D341Med (cell line): ENCODE results near the gene MEN1.
"Not testable (repeated sequence)": the region's sequence is repeated elsewhere in the genome, so short reads cannot be mapped to it uniquely, and the experiment has no call there.

ENCODE experiments used
- DNase-seq: peaks from one replicate; pipeline ENCODE4 v3.0.0; 2012; ENCODE audit warnings: low spot score

The MEN1 gene

DNA sequence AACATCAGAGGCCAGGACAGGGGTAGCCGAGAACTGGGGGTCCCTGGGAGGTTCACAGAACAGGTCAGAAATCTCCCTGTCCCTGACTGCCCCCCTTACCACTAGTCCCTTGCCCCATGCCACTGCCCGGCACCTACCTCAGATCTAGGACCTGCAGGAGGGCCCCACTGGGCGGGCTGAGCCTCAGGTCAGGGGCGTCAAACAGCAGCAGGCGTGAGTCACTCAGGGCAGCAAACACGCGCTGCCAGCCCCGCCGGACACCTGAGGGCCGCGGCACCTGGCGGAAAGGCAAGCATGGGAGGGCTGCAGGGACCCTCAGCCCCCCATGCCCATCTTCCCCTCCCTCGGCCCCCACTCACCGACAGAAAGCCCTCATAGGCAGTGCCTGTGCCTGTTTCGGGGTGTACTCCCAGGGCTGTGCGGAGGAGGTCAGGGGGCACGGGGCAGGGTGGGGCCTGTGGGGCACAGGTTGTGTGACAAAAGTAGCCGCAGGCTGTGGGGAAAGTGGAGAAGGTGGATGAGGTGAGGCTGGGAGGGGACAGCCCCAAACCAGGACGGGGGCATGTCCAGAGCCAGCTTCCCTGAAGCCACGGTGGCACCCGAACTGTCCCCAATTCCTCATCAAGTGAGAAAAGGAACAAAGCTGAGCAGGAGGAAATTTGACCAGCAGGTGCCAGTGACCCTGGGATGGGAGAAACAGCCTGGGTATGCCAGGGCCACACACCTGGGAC, 22.3 kb upstream of the MEN1 start:
- no peak for DNase-seq

DNA sequence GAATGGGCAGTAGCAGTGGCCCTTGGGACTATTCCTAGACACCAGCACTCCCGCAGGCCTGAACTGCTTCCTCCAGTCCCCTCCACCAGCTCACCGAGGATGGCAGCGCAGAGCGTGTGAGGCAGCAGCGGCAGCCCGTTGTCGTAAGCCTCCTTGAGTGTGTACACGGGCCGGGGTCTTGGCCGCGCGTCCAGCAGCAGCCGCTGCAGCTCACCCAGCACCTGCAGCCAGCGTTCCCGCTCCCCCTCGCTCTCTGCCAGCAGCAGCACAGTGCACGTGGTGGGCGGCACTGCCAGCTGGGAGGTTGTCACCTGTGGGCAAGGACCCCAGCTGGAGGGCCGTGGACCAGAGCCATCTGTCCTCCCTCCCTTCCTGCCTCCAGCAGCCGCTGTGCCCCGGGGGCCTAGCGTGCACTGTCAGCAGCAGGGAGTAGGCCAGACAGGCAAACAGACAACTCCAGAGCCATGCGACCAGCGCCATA, 21.1 kb upstream of the MEN1 start:
- DNase-seq, result no peak

DNA sequence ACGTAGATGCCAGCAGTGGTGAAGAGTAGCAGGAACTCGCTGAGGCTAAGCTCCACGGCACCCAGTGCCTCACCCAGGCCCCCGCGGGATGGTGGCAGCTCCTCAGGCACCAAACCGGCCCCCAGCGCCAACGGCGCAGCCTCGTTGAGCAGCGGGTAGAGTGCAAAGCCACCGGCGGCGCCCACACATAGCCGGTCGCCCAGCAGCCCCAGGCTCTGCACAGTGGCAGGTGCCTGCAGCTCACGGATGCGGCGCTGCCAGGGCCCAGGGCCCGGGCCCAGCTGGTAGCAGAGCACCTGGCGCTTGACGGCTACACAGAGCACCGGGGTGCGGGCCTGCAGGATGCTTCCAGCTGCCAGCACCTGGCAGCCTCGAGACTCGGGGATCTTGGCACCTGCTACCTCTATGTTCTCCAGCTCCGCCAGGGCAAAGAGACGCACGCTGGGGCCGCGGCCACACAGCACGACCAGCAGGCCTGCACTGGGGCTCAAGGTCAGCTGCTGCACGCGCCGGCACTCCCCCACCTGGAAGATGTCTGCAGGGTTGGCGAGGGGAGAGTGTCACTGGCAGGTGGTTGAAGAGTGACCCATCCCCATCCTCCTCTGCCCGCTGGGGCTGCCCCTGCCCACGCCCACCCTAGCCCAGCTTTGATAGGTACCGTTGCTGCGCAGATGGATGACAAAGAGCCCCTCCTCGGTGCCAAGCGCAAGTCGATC, 19.3 kb upstream of the MEN1 start:
- DNase-seq, result no peak

DNA sequence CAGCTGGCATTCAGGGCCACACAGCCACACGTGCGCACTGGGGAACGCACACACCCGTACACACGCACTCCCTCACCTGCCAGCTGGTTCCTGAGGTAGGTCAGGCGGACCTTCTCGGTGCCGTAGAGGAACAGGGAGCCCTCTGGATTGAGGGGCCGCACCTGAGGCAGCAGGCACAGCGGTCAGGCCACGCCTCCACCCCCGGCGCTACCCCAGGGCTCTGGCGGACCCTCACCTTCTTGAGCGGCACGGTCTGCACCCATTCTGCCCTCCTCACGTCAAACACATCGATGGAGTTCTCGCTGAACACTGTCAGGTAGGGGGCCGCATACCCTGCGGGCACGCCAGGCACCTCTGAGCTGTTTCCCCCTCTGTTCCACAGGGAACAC, 17.1 kb upstream of the MEN1 start:
- DNase-seq, result no peak

DNA sequence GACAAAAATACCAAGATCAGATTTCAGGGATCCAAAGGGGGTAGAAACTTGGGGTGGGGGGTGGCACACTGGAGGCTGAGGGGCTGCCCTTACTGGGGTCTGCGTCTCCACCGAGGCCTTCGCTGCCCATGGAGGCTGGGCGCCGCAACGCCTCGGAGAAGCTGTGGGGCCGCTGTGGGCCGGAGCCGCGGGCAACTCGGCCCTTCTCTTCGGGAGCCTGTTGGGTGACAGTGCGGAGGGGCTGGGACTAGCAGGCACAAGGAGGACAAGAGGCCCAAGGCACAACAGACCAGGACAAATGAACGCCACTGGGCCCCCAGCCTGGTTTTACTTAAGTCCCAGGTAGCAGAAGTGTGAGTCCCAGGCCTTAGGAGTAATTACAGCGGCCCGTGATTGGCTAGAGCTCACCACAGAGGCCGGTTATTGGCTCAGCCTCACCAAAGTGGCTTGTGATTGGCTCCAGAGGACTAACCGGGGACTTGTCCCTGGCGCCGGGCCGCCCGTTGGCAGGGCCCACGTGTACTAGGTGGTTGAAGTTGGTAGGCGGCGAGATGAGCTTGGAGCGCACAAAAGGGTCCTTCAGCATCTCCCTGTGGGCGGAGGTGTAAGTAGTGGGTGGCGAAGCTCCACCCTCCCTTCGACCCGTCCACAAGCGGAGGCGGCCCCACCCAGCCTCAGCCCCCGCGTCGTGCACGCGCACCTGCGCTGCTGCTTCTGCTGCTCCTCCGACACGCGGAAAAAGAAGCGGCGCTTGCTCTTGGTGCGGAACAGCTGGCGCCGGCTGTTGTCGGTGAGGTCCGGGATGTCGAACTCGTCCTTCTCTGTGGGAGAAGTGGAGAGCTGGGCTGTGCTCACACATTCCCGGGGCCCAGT, 16.5 kb upstream of the MEN1 start:
- DNase-seq, result no peak

DNA sequence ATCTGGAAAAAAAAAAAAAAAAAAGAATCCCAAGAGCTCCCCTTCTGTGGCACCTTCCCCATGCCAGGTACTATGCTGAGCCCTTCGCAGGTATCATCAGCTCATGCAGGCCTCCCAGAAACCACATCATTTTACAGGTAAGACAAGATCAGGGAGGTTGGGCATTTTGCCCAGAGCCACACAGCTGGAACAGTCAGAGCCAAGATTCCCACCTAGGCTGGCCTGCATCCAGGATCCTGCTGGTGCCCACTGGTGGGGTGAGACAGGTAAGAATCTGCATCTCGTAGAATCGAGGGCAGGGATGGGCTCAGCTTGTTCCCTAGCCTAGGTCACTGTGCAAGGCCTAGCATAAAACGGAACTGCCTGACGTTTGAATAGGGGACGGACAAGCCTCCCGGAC, 15.7 kb upstream of the MEN1 start:
- DNase-seq, result no peak

DNA sequence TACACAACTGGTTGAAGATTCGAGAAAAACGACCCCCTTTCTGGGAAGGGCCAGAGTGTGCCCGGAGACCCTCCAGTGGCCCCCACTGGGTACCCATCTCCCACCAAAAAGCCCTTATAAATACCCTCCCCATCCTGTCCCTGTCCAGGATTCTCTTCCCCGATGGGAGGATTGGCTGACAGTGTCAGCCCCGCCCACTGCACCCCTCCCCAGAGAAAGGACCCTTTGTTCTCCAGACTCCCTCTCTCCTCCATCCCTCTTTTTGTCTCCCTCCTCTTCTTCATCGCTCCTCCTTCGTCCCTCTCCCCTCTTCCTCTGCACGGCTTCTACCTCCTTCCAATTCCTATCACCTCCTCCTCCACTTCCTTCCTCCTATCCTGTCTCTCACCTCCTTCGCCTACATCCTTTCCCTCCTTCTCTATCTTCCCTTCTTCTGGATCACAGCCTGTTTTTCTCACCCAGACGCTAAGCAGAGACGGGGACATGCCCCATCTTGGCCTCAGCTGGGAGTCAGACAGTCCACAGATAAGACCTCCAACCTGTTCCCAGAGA, 13.3 kb upstream of the MEN1 start:
- DNase-seq, result no peak

DNA sequence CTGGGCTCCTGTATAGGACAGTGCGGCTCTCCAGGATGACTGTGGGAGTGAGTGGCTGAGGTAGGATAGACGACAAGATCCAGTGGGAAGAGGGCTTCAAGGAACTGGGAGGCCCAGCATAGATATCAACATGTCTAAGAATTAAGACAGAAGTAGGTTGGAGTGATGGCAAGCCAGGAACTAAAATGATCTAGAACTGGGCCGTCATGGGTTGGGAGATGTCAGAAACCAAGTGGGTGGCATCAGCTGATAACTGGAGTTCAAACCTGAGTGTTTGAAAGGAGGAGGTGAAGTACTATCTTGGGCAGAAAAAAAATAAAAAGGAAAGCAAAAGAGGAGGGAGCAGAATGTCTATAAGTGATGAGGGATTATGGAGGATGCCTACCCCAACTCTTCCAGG, 7.1 kb upstream of the MEN1 start:
- DNase-seq, result no peak

DNA sequence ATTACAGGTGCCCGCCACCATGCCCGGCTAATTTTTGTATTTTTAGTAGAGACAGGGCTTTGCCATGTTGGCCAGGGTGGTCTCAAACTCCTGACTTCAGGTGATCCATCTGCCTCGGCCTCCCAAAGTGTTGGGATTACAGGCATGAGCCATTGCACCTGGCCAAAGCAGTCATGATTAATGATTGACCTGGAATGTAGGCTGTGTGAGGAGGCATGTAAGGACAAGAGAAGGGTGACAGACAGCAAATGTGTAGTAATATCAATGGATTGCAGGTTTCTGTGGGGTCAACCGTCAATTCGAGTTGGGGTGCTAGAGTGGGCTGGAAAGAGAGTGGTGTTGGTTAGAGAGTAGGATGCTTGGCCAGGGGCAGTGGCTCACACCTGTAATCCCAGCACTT, 5.1 kb upstream of the MEN1 start:
- DNase-seq, result not testable (repeated sequence)

DNA sequence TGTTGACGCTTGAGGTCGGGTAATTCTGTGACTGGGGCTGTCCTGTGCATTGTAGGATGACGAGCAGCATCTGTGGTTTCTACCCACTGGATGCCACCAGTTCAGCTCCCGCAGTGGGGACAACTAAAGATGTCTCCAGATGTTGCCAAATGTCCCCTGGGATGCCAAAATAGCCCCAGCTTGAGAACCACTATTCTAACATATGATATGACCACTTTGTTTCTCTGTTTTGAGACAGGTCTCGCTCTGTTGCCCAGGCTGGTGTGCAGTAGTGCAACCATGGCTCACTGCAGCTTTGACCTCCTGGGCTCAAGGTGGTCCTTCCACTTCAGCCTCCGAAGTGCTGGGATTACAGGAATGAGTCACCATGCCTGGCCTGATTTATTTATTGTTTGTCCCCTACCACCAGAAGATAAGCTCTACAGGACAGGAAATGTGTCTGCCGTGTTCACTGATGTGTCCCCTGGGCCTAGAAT, 4.4 kb upstream of the MEN1 start:
- DNase-seq, result no peak

DNA sequence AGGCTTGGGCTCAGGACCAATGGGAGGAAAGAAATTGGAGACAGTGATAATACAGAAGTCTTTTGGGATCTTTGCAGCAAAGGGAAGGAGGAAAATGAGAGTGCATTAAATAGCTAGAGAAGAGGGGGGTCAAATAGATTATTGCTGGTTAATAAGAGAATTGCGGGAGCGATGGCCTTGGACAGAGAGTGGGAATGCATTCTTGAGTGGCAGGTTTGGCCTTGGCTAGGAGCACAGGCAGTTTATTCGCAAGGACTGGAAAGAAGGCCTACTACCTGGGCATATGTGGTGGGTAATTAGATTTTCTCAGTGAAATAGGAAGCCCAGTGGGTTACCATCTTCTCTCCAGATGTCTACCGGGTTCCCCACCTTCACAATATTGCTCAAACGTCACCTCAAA, 3.5 kb upstream of the MEN1 start:
- no peak for DNase-seq

DNA sequence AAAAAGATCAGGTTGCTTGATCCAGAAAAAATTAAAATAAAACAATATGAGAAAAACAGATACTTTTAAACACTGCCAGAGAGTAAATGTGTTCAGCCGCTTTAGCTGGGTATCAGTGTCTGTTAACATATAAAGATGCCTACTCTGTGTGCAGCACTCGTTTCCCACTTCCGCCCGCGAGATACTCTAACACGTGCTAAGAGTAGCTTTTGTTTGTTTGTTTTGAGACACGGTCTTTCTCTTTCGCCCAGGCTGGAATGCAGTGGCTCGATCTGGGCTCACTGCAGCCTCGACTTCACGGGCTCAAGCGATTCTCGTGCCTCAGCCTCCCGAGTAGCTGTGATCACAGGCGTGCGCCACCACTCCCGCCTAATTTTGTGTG, 531 bp upstream of the MEN1 start:
- no peak for DNase-seq

DNA sequence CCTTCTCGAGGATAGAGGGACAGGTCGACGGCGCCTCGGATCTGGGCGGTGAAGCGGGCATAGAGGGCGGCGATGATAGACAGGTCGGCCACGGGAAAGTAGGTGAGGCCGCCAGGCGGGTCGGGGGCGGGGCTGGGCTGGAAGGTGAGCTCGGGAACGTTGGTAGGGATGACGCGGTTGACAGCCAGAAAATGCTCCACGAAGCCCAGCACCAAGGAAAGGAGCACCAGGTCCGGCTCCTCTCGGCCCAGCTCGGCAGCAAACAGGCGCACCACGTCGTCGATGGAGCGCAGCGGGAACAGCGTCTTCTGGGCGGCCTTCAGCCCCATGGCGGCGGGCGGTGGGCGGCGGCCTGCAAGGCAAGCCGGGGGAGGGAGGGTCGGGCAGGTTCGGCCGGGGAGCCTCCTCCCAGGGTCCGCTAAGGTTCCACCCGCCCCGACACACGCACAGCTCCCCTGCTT, 540 bp downstream of the MEN1 start:
- peak; percentile 69 for DNase-seq

DNA sequence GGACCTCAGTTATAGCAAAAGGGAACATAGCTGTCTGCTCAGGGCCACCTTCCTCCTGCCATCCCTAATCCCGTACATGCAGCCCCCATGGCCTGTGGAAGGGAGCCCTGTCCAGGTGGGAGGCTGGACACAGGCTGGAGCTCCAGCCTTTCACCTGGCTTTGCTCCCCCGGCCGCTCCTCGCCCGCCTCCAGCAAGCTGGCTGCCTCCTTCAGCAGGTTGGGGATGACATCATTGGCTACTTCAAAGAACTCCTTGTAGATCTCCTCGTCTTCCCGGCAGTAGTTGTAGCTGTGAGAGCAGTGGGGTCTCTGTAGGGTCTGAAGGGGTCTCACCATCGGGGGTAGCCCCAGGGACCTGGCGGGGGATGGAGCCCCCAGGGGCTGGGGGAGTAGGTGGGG, 4.9 kb downstream of the MEN1 start:
- no peak for DNase-seq

DNA sequence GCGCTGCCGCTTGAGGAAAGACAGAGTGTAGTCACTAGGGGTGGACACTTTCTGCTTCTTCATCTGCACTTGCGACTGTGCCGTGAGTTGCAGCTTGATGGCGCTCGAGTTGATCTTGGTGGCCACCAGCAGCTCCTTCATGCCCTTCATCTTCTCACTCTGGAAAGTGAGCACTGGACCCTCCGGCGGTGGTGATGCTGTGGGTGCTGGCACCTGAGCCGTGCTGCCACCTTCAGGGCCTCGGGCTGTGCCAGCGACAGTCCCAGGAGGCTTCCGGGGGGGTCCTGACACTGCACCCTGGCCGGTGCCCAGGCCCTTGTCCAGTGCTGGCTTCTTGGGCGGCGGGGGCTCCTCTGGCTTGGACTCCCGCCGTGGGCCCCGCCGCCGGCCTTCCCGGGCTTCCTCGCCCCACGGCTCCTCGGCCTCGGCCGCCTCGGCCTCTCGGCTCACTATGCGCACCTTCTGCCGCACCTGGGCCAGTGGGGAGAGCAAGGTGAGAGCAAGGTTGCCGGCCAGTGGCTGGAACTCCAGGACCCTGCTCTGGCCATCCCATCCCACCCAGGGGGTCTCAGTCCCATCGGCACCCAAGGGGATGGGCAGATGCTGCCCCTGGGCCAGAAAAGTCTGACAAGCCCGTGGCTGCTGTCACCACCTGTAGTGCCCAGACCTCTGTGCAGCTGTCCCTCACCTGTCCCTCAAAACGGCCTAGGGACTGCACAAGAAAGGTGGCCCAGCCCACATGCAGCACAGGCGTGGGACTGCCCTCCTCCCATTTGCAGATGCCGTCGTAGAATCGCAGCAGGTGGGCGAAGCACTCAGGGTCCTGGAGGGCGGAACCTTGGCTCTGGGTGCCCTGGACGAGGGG, 5.8 kb downstream of the MEN1 start:
- no peak for DNase-seq

DNA sequence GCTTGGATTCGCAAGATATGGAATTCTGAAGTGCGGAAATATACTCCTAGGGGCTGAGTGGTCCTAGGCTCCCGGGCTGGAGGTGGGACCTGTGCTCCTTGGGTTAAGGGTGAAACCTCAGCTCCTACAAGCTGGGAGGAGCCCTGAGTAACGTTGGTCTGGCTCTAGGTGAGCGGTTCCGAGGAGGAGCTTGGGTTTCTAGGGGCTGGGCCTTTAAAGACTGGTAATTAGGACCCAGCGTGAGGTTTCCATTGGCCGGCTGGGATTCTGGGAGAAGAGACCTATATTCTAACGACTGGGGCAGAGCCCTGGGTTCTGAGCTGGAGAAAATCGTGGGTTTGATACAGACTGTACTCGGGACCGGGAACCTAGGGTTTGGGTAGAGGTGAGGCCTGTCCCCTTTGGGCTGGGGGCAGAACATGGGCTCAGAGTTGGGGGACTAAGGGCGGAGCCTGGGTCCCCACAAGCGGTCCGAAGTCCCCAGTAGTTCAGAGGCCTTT, 6.5 kb downstream of the MEN1 start:
- no peak for DNase-seq

DNA sequence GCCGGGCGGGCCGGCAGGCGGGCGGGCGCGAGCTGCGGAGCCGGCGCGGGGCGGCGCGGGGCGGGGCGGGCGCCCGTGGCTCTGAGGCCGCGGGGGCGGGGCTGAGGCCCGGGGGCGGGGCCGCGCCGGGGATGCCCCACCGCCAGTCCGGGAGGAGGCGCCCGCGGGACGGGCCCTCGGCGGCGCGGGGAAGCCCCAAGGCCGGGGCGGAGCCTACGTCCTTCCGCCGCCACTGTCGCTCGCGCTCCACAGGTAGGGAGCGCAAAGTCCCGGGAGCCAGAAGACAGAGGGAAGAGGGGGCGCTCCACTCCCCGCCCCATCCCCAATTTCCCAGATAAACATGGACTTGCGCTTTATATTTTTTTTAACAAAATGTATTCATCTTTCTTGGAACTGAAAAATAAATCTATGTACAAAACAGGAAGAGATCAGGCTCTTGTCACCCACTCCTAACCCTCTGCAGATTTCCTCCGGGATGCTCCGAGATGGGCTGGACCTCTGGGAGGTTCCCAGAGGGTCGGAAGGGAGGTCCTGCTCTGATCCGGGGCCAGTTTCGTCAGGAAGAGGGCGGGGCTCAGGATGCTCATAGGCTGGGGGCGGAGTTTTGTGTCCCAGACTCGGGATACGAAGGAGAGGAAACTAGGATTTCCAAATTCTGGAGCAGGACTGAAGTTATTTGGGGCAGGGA, 7.0 kb downstream of the MEN1 start, which contains the start of gene MAP4K2:
Gene MAP4K2, minus strand, starts transcription at position 57 of the 688 bp plus-strand sequence. CDS start 65 bp downstream, outside the sequence.
- DNase-seq, result peak; percentile 98

DNA sequence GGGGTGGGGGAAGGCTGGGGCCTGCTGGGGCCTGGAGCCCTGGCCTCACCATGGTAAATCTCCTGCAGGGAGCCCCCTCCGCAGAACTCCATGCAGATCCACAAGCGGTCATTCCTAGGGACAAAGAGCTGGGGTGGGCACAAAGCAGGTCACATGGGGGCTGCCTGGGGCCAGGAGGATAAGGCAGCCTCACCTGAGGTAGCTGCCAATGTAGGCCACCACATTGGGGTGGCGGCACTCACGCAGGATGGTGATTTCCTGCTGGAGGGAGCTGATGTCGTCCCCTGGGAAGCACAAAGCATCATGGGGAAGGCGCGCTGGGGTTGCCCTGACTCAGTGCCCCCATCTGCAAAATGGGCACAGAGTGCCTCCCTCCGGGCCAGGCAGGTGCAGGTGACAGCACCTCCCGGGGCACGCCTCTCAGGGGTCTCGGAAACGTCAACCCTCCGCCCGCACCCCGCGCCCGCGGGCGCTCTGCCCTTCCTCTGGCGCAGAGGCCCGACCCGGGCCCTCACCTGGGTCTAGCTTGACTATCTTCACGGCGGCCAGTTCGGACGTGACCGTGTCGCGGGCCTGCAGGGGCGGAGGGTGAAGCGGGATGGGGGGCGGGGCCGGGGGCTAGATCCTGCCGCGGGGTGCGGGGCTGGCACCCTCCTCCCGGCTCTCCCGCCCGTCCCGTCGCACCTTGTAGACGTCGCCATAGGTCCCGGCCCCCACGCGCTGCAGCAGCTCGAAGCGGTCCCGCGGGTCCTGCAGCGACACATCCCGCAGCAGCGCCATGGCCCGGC, 7.8 kb downstream of the MEN1 start:
- no peak for DNase-seq

DNA sequence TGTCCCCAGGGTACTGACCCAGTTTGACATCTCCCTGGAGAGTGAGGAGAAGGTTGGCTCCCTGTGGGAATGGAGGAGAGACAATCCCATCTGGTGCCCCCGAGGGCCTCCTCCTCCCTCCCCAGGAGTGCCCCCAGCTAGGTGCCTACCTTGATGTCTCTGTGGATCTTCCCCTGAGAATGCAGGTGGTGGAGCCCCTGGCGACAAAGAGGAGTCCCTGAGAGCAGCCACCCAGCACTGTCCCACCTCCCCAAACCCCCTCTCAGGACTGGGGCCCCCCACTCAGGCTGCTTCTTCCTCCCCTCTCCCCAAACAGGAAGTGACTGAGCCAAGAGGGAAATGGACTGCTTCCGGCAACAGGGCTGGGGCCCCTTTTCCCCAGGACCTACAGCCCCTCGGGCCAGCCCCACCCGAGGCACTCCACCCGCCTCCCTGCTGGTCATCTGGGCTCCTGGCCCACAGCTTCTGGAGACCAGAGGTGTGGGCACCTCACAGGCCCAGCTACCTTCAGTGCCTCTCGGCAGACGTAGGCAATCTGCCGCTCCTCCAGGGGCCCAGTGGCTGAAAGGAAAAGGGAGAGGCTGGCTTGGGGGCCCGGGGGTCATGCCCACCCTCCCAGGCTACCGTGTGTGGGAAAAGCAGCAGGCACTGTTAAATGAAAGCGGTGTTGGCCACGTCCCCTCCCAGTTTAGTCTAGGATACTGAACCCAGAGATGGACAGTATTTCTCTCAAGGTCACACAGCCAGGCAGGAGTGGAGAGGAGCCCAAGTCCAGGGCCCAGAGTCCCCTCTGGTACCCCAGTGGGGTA, 8.6 kb downstream of the MEN1 start:
- no peak for DNase-seq
